Measurements from ENCODE around the gene NIN.

The NIN gene

GRCh38 chr14:50830932-50831725 is at the start of gene NIN:
NIN (minus strand) TSS chr14:50831162; CDS start chr14:50822056, 9,106 bp downstream.
- DNase-seq (ENCODE audit: low spot score): peak; percentile 68

- peak; percentile 77 for DNase-seq (ENCODE audit: low spot score)
These were observed 44.6 kb upstream of the NIN start for GRCh38 chr14:50875359-50876070.

GRCh38 chr14:50874757-50875156 is 43.8 kb upstream of the NIN start:
- DNase-seq (ENCODE audit: low spot score): no peak

GRCh38 chr14:50871914-50872732 is 41.2 kb upstream of the NIN start, which contains the start of gene ABHD12B:
ABHD12B (plus strand) TSS chr14:50872053; CDS start chr14:50872175, 122 bp downstream.
- DNase-seq (ENCODE audit: low spot score): no peak

- DNase-seq (ENCODE audit: low spot score): no peak
These were observed 40.3 kb upstream of the NIN start for GRCh38 chr14:50871228-50871627.

- no peak for DNase-seq (ENCODE audit: low spot score)
These were observed 34.6 kb upstream of the NIN start for GRCh38 chr14:50865391-50866076.

GRCh38 chr14:50864946-50865345 is 34.0 kb upstream of the NIN start:
- DNase-seq (ENCODE audit: low spot score): no peak

- DNase-seq (ENCODE audit: low spot score): no peak
These were observed 33.3 kb upstream of the NIN start for GRCh38 chr14:50864237-50864636.

GRCh38 chr14:50862036-50862570 is 31.1 kb upstream of the NIN start:
- no peak for DNase-seq (ENCODE audit: low spot score)

- peak; percentile 86 for DNase-seq (ENCODE audit: low spot score)
These were observed 29.6 kb upstream of the NIN start for GRCh38 chr14:50860478-50861086.

- DNase-seq (ENCODE audit: low spot score): no peak
These were observed 28.3 kb upstream of the NIN start for GRCh38 chr14:50859296-50859624.

- no peak for DNase-seq (ENCODE audit: low spot score)
These were observed 25.7 kb upstream of the NIN start for GRCh38 chr14:50856660-50857059.

GRCh38 chr14:50855558-50855957 is 24.6 kb upstream of the NIN start:
- DNase-seq (ENCODE audit: low spot score): no peak

GRCh38 chr14:50854521-50854920 is 23.6 kb upstream of the NIN start:
- no peak for DNase-seq (ENCODE audit: low spot score)

- DNase-seq (ENCODE audit: low spot score): no peak
These were observed 22.9 kb upstream of the NIN start for GRCh38 chr14:50853891-50854290.

- DNase-seq (ENCODE audit: low spot score): no peak
These were observed 15.4 kb upstream of the NIN start for GRCh38 chr14:50846226-50846880.

GRCh38 chr14:50845166-50845565 is 14.2 kb upstream of the NIN start:
- no peak for DNase-seq (ENCODE audit: low spot score)

- no peak for DNase-seq (ENCODE audit: low spot score)
These were observed 13.4 kb upstream of the NIN start for GRCh38 chr14:50844391-50844790.

GRCh38 chr14:50839691-50840090 is 8.7 kb upstream of the NIN start:
- DNase-seq (ENCODE audit: low spot score): no peak

- DNase-seq (ENCODE audit: low spot score): no peak
These were observed 8.1 kb upstream of the NIN start for GRCh38 chr14:50839048-50839447.

Data from activated CD4-positive, alpha-beta T cell treated with anti-CD3 and anti-CD28 coated beads, Interleukin-2, Interleukin-4, amounts not matched to agents 100 ng/mL and 50 ng/mL, durations not matched to agents 16 hours and 8 hours (primary cell).